ENCODE results near the gene SNRPA. TPM values are rescaled to one million over a fixed set of nuclear protein-coding genes. Genes with fewer than 3 reads are reported as not detected.

Gene SNRPA
- total RNA-seq, 4 donors from 2014 or later: 24.5 to 56.0 (median 48.2) TPM

- Histone ChIP-seq H3K4me1 (no peaks in the 10 kb centered on the region), H3K36me3 (peaks cover 0 to 100% of the 10 kb centered on the region in 2 donors), H3K9me3 (no peaks in the 10 kb centered on the region), H3K4me3 (no peak overlapping the region), H3K27me3 (no peaks in the 10 kb centered on the region), H3K27ac (no peak overlapping the region)
- WGBS, 2 donors (ENCODE audit: low coverage in 1 of 2): 83 to 100% methylated on average over 1 to 4 of the region's 13 CpGs
- TF ChIP-seq CTCF (IDR thresholded peaks at IDR 0.05): no peak
- TF ChIP-seq POLR2AphosphoS5 (IDR thresholded peaks at IDR 0.05): no peak
- no peak for TF ChIP-seq EP300 (IDR thresholded peaks at IDR 0.05)
- ATAC-seq: no peak
Observed at GRCh38 chr19:40733149-40733548, 17.9 kb upstream of the SNRPA start.

GRCh38 chr19:40735013-40735771, 15.8 kb upstream of the SNRPA start:
- H3K27ac ChIP-seq: no peak overlapping the region
- H3K4me1 ChIP-seq: peaks cover 0 to 12% (median 3%) of the 10 kb centered on the region in 3 donors
- no peak overlapping the region for H3K4me3 ChIP-seq
- no peak for TF ChIP-seq POLR2AphosphoS5 (IDR thresholded peaks at IDR 0.05)
- TF ChIP-seq POLR2A (IDR thresholded peaks at IDR 0.05): no peak
- no peak for TF ChIP-seq EP300 (IDR thresholded peaks at IDR 0.05)
- TF ChIP-seq CTCF (IDR thresholded peaks at IDR 0.05): no peak
- no peaks in the 10 kb centered on the region for H3K9me3 ChIP-seq
- ATAC-seq: no peak
- WGBS, 2 donors (ENCODE audit: low coverage in 1 of 2): 82 to 100% methylated on average over 2 to 6 of the region's 11 CpGs
- no peaks in the 10 kb centered on the region for H3K27me3 ChIP-seq
- peaks cover 0 to 100% of the 10 kb centered on the region in 2 donors for H3K36me3 ChIP-seq

GRCh38 chr19:40736661-40737060, 14.3 kb upstream of the SNRPA start:
- Histone ChIP-seq H3K4me3 (no peak overlapping the region), H3K36me3 (peaks cover 0 to 91% of the 10 kb centered on the region in 2 donors), H3K27me3 (no peaks in the 10 kb centered on the region), H3K9me3 (no peaks in the 10 kb centered on the region), H3K27ac (no peak overlapping the region), H3K4me1 (peaks cover 0 to 27% (median 3%) of the 10 kb centered on the region in 3 donors)
- no peak for ATAC-seq
- TF ChIP-seq POLR2AphosphoS5 (IDR thresholded peaks at IDR 0.05) (no peak), EP300 (IDR thresholded peaks at IDR 0.05) (no peak), CTCF (IDR thresholded peaks at IDR 0.05) (no peak)
- WGBS, 2 donors (ENCODE audit: low coverage in 1 of 2): 75% methylated on average over 4 of the region's 9 CpGs; no CpG with 5 or more reads in 1 of the 2 donors

GRCh38 chr19:40737102-40737644, 13.8 kb upstream of the SNRPA start:
- TF ChIP-seq CTCF (IDR thresholded peaks at IDR 0.05): no peak
- TF ChIP-seq POLR2AphosphoS5 (IDR thresholded peaks at IDR 0.05): no peak
- TF ChIP-seq POLR2A (IDR thresholded peaks at IDR 0.05): no peak
- TF ChIP-seq EP300 (IDR thresholded peaks at IDR 0.05): no peak
- Histone ChIP-seq H3K27me3 (no peaks in the 10 kb centered on the region), H3K27ac (no peak overlapping the region), H3K4me3 (no peak overlapping the region), H3K36me3 (peaks cover 0 to 87% of the 10 kb centered on the region in 2 donors), H3K9me3 (no peaks in the 10 kb centered on the region), H3K4me1 (peaks cover 0 to 29% (median 3%) of the 10 kb centered on the region in 3 donors)
- 75% methylated on average over 5 of the region's 9 CpGs; no CpG with 5 or more reads in 1 of the 2 donors for WGBS, 2 donors (ENCODE audit: low coverage in 1 of 2)
- no peak for ATAC-seq
